Testis (tissue), 3 donors: ENCODE data around the gene FBXO21. TPM values are rescaled to one million over a fixed set of nuclear protein-coding genes. Genes with fewer than 3 reads are reported as not detected.
"Not testable (repeated sequence)": the region's sequence is repeated elsewhere in the genome, so short reads cannot be mapped to it uniquely, and the experiment has no call there.

Source experiments
- DNase-seq: peaks from one replicate; pipeline ENCODE4 v3.0.0-alpha.2; 2019
- H3K27ac ChIP-seq, 2 donors: fragments of 200-600 bp; sonication (generic); one replicate each; pipeline ENCODE4 v1.5.1; 2019
- H3K27me3 ChIP-seq: fragments of 200-600 bp; sonication (generic); one replicate; pipeline ENCODE4 v1.5.1; 2019
- H3K36me3 ChIP-seq: fragments of 200-600 bp; sonication (generic); one replicate; pipeline ENCODE4 v1.5.1; 2017; ENCODE audit warnings: low read depth; ENCODE audit errors: missing control alignments
- H3K4me1 ChIP-seq: fragments of 200-600 bp; sonication (generic); one replicate; pipeline ENCODE4 v1.5.1; 2019
- H3K4me3 ChIP-seq, 2 donors: fragments of 200-600 bp; sonication (generic); one replicate each; pipeline ENCODE4 v1.5.1; 2017 to 2019
- H3K9me3 ChIP-seq: fragments of 200-600 bp; sonication (generic); one replicate; pipeline ENCODE4 v1.5.1; 2017
- POLR2A ChIP-seq: fragments of 450-650 bp; IDR thresholded peaks from one replicate; pipeline ENCODE4 v1.6.1; 2017; ENCODE audit warnings: antibody characterized with exemption, mild to moderate bottlenecking, moderate library complexity
- WGBS, 2 donors: methylation state at CpG; one replicate each; pipeline ENCODE4 v1.1.5; 2018; 5-methylcytosine and 5-hydroxymethylcytosine counted together
- intact Hi-C: fragments of 100-400 bp; cut with DNase I; formaldehyde crosslinking; loops from one replicate; pipeline ENCODE4 v1.15.1; 2023; ENCODE audit warnings: low total_unique reads
- polyA plus RNA-seq: library from polyadenylated mRNA; stranded (reverse); fragments of 350-450 nt; fragmentation: Illumina TruSeq; extraction: RNeasy Lipid Tissue Mini Kit (QIAGEN cat#74804); gene quantifications from one replicate; pipeline ENCODE4 v1.2.3, GENCODE V29; 2014; ENCODE audit warnings: low read depth, low replicate concordance; ENCODE audit not compliant: insufficient read depth
- total RNA-seq, 2 donors: library from RNA; depleted of rRNA; stranded (reverse); fragments of >200 nt; gene quantifications; one replicate each; pipeline ENCODE4 v1.2.3, GENCODE V29; 2016
- TF ChIP-seq, protein P1 (sequence below), 3 experiments: fragments of 450-650 bp in 2 of 3; fragments of 200-600 bp in 1 of 3; sonication (generic) in 1 of 3; IDR thresholded peaks; one replicate each; pipeline ENCODE4 v1.5.1; 2016 to 2019; ENCODE audit warnings: antibody characterized with exemption in 3 of 3, mild to moderate bottlenecking in 2 of 3, moderate library complexity in 1 of 3

Gene FBXO21
- total and polyA plus RNA-seq, 3 donors from 2014 or later: 101 to 519 (median 290) TPM

DNA sequence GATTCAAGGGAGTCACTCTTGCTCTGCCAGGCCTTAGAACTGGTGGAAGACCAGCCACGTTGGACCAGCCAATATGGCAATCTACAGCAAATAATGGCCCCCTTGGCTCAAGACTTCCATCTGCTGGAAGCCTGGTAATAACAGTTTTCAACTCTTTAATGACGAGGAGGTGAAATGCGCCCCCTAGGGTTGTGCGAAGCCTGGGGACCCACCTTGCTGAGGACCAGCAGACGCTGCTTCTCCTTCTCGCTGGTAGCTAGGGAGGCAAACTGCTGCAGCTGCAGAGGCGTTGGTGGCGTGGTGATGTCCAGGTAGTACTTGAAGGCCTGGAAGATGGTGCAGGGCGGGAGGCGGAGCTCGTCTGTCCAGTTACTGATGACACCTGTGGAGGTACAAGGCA is 41.5 kb upstream of the FBXO21 start:
- H3K9me3 ChIP-seq: no peaks in the 10 kb centered on the region
- no peaks in the 10 kb centered on the region for H3K27me3 ChIP-seq
- DNase-seq: no peak
- H3K36me3 ChIP-seq: no peaks in the 10 kb centered on the region
- intact Hi-C loops: no loop called here
- H3K27ac ChIP-seq: no peak overlapping the region
- WGBS, 2 donors: 77 to 88% methylated on average over 11 of the region's 11 CpGs
- H3K4me3 ChIP-seq: no peak overlapping the region
- TF ChIP-seq, protein P1, sequence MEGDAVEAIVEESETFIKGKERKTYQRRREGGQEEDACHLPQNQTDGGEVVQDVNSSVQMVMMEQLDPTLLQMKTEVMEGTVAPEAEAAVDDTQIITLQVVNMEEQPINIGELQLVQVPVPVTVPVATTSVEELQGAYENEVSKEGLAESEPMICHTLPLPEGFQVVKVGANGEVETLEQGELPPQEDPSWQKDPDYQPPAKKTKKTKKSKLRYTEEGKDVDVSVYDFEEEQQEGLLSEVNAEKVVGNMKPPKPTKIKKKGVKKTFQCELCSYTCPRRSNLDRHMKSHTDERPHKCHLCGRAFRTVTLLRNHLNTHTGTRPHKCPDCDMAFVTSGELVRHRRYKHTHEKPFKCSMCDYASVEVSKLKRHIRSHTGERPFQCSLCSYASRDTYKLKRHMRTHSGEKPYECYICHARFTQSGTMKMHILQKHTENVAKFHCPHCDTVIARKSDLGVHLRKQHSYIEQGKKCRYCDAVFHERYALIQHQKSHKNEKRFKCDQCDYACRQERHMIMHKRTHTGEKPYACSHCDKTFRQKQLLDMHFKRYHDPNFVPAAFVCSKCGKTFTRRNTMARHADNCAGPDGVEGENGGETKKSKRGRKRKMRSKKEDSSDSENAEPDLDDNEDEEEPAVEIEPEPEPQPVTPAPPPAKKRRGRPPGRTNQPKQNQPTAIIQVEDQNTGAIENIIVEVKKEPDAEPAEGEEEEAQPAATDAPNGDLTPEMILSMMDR (IDR thresholded peaks at IDR 0.05): peak in 1 of 3 experiments; percentile 18
- TF ChIP-seq POLR2A: no peak
- H3K4me1 ChIP-seq: no peaks in the 10 kb centered on the region

DNA sequence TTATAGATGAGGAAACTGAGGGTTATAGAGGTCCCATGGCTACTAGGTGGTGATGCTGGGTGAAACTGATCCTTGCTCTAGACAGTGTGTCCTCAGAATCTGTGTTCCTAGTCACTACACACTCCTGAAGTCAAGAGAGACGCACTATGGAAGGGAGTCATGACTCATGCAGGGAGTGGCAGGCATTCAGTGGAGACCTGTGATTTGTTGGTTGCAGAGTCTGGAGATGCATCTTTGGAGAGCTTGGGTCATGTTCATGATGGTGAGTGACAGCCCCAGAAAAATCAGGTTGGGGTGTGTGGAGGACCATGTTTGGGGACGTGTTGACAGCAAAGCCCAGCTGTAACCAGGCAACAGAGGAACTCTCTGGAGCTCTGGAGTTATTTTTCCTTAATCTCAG is 38.0 kb upstream of the FBXO21 start:
- Histone ChIP-seq H3K9me3 (no peaks in the 10 kb centered on the region), H3K36me3 (no peaks in the 10 kb centered on the region), H3K27me3 (no peaks in the 10 kb centered on the region), H3K4me1 (no peaks in the 10 kb centered on the region), H3K27ac (no peak overlapping the region), H3K4me3 (no peak overlapping the region)
- intact Hi-C loops: no loop called here
- DNase-seq: no peak
- TF ChIP-seq, protein P1 (IDR thresholded peaks at IDR 0.05): no peak
- no peak for TF ChIP-seq POLR2A
- 60 to 67% methylated on average over 2 of the region's 2 CpGs for WGBS, 2 donors

DNA sequence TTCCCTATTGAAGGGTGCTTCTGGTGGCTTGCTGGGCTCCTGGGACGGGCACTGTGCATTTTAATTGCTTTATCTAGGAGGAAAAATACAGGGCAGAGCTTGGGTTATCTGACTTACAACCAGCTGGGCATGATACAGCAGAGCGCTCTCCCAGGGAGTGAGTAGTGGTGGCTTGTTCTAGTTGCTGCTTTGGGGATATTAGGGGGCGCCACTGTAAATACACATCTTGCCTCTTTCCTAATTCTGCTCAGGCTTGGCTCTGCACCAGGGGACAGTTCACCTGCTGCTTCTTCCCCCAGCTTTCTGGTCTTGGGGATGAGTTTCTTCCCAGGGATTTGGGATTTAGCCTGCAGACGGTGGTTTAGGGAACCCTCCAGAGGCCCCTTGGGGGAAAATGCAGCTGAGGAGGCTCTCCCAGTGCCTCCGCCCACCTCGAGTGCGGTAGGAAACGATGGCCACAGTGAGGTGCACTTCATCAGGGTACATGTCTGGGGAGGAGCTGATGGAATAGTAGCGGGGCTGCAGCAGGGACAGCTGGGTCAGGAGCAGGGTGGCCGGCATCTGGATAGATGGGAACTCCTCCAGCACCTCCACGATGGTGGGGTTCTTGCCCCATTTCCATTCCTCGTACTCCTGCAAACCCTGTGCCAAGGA is 36.9 kb upstream of the FBXO21 start:
- DNase-seq: no peak
- Histone ChIP-seq H3K4me3 (no peak overlapping the region), H3K36me3 (no peaks in the 10 kb centered on the region), H3K27me3 (no peaks in the 10 kb centered on the region), H3K9me3 (no peaks in the 10 kb centered on the region), H3K27ac (no peak overlapping the region), H3K4me1 (no peaks in the 10 kb centered on the region)
- intact Hi-C loops: no loop called here
- WGBS, 2 donors: 49 to 58% methylated on average over 12 of the region's 12 CpGs
- no peak for TF ChIP-seq POLR2A
- TF ChIP-seq, protein P1 (IDR thresholded peaks at IDR 0.05): no peak

DNA sequence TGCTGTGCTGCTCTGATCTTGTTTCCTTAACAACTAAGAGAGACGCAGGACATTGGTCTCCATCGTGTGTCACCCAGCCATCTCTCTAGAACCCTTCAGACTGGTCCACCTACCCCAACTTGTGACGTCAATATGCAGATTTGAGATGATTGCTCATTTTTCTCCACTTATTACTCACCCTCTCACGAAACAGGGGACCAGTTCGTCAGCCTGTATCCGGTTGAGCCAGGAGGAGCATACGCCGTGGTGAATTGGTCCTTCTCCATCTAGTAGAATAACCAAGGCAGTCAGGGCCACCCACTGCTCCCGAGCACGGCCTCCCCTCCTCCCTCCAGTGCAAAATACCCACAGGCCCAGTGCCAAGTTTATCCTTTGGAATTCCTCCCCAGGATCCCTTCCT is 36.2 kb upstream of the FBXO21 start:
- TF ChIP-seq, protein P1 (IDR thresholded peaks at IDR 0.05): no peak
- no peak for TF ChIP-seq POLR2A
- WGBS, 2 donors: 86 to 87% methylated on average over 10 of the region's 10 CpGs
- intact Hi-C loops: no loop called here
- Histone ChIP-seq H3K27ac (no peak overlapping the region), H3K36me3 (no peaks in the 10 kb centered on the region), H3K9me3 (no peaks in the 10 kb centered on the region), H3K4me1 (no peaks in the 10 kb centered on the region), H3K27me3 (no peaks in the 10 kb centered on the region), H3K4me3 (no peak overlapping the region)
- no peak for DNase-seq

DNA sequence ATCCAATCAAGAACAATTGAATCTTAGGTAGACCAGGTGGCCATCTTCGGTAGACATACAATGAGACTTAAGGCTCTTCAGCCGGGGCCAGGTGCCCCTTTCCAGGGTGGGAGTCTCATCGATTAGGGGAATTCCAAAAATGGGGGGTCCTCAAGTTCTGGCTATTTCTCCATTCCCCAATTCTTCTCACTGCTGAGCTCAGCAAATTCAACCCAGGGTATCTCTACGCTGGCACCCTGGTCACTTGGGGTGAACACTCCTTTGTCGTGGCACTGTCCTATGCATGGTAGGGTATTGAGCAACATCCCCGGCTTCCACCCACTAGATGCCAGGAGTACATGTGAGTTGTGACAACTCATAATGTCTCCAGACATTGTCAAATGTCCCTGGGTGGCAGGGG is 34.9 kb upstream of the FBXO21 start:
- H3K9me3 ChIP-seq: no peaks in the 10 kb centered on the region
- H3K27ac ChIP-seq: no peak overlapping the region
- H3K4me1 ChIP-seq: no peaks in the 10 kb centered on the region
- DNase-seq: no peak
- intact Hi-C loops: no loop called here
- no peaks in the 10 kb centered on the region for H3K27me3 ChIP-seq
- TF ChIP-seq POLR2A: no peak
- TF ChIP-seq, protein P1 (IDR thresholded peaks at IDR 0.05): no peak
- 89 to 93% methylated on average over 6 of the region's 6 CpGs for WGBS, 2 donors
- no peak overlapping the region for H3K4me3 ChIP-seq
- H3K36me3 ChIP-seq: no peaks in the 10 kb centered on the region

DNA sequence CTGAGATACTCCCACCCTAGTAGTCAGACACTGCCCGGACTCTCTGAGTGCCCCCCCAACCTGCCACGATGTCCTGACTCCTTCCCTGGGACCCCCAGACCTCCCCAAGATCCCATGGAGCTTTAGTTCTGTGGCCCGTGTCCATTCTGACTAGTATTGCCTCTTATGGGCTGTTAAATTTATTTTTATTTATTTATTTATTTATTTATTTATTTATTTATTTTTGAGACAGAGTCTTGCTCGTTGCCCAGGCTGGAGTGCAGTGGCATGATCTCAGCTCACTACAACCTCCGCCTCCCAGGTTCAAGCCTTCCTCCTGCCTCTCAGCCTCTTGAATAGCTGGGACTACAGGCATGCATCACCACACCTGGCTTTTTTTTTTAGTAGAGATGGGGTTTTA is 30.7 kb upstream of the FBXO21 start:
- not testable (repeated sequence) for H3K9me3 ChIP-seq, H3K27me3 ChIP-seq

More for the DNA sequence above, 30.7 kb upstream of the FBXO21 start:
- DNase-seq, H3K4me3 ChIP-seq, intact Hi-C loops, H3K4me1 ChIP-seq, H3K36me3 ChIP-seq, H3K27ac ChIP-seq: not testable (repeated sequence)
- 68 to 74% methylated on average over 5 of the region's 5 CpGs for WGBS, 2 donors
